ENCODE measurements around the gene CTSA. TPM values are rescaled to one million over a fixed set of nuclear protein-coding genes. Genes with fewer than 3 reads are reported as not detected.

Gene CTSA
- total RNA-seq, 4 donors from 2014 or later: 42.7 to 103 (median 51.3) TPM

- no peak overlapping the region for H3K4me3 ChIP-seq (replicated peaks in 1 of 3)
- 65 to 66% methylated on average over 5 of the region's 5 CpGs for WGBS, 2 donors
- TF ChIP-seq POLR2A (IDR thresholded peaks at IDR 0.05): no peak
- no peak for TF ChIP-seq CTCF (IDR thresholded peaks at IDR 0.05)
- no peaks in the 10 kb centered on the region for H3K9me3 ChIP-seq
- intact Hi-C loops (cut with DNase I): no loop called here
- peak overlapping the region in 2 of 3 donors; percentile 50 to 61 for H3K27ac ChIP-seq
- peaks cover 0 to 24% of the 10 kb centered on the region in 2 donors for H3K4me1 ChIP-seq
- no peak for DNase-seq
- H3K36me3 ChIP-seq: no peaks in the 10 kb centered on the region
- no peaks in the 10 kb centered on the region for H3K27me3 ChIP-seq
Measured at GRCh38 chr20:45917790-45918141, 26.6 kb downstream of the CTSA start.

GRCh38 chr20:45918182-45918737, 27.1 kb downstream of the CTSA start:
- intact Hi-C loops (cut with DNase I): no loop called here
- WGBS, 2 donors: 75 to 79% methylated on average over 5 of the region's 5 CpGs
- no peak for DNase-seq
- peak overlapping the region; percentile 13 to 61 (median 50) for H3K27ac ChIP-seq
- no peaks in the 10 kb centered on the region for H3K27me3 ChIP-seq
- no peak overlapping the region for H3K4me3 ChIP-seq (replicated peaks in 1 of 3)
- no peaks in the 10 kb centered on the region for H3K36me3 ChIP-seq
- no peaks in the 10 kb centered on the region for H3K9me3 ChIP-seq
- TF ChIP-seq POLR2A (IDR thresholded peaks at IDR 0.05) (no peak), CTCF (IDR thresholded peaks at IDR 0.05) (no peak)
- peaks cover 0 to 20% of the 10 kb centered on the region in 2 donors for H3K4me1 ChIP-seq

- TF ChIP-seq POLR2A (IDR thresholded peaks at IDR 0.05) (no peak), CTCF (IDR thresholded peaks at IDR 0.05) (no peak)
- peak overlapping the region; percentile 39 to 61 (median 50) for H3K27ac ChIP-seq
- intact Hi-C loops (cut with DNase I): no loop called here
- 81 to 88% methylated on average over 12 of the region's 12 CpGs for WGBS, 2 donors
- peaks cover under 1 to 22% of the 10 kb centered on the region in 2 donors for H3K4me1 ChIP-seq
- H3K4me3 ChIP-seq (replicated peaks in 1 of 3): no peak overlapping the region
- H3K9me3 ChIP-seq: no peaks in the 10 kb centered on the region
- H3K36me3 ChIP-seq: no peaks in the 10 kb centered on the region
- no peak for DNase-seq
- H3K27me3 ChIP-seq: no peaks in the 10 kb centered on the region
Measured at GRCh38 chr20:45918779-45919537, 27.8 kb downstream of the CTSA start.

- intact Hi-C loops (cut with DNase I): no loop called here
- WGBS, 2 donors: 37 to 40% methylated on average over 10 to 11 of the region's 11 CpGs
Measured at GRCh38 chr20:45919542-45920399, 28.6 kb downstream of the CTSA start.

More at GRCh38 chr20:45919542-45920399, 28.6 kb downstream of the CTSA start:
- Histone ChIP-seq H3K36me3 (no peaks in the 10 kb centered on the region), H3K27ac (peak overlapping the region; percentile 39 to 61 (median 50)), H3K4me1 (peaks cover 6 to 30% of the 10 kb centered on the region in 2 donors), H3K4me3 (replicated peaks in 1 of 3) (no peak overlapping the region), H3K9me3 (no peaks in the 10 kb centered on the region), H3K27me3 (no peaks in the 10 kb centered on the region)
- DNase-seq: peak; percentile 27 to 31
- TF ChIP-seq POLR2A (IDR thresholded peaks at IDR 0.05): no peak
- no peak for TF ChIP-seq CTCF (IDR thresholded peaks at IDR 0.05)

Data from thyroid gland (tissue), 4 donors.